Measurements from ENCODE around the gene RFC2.

DNA sequence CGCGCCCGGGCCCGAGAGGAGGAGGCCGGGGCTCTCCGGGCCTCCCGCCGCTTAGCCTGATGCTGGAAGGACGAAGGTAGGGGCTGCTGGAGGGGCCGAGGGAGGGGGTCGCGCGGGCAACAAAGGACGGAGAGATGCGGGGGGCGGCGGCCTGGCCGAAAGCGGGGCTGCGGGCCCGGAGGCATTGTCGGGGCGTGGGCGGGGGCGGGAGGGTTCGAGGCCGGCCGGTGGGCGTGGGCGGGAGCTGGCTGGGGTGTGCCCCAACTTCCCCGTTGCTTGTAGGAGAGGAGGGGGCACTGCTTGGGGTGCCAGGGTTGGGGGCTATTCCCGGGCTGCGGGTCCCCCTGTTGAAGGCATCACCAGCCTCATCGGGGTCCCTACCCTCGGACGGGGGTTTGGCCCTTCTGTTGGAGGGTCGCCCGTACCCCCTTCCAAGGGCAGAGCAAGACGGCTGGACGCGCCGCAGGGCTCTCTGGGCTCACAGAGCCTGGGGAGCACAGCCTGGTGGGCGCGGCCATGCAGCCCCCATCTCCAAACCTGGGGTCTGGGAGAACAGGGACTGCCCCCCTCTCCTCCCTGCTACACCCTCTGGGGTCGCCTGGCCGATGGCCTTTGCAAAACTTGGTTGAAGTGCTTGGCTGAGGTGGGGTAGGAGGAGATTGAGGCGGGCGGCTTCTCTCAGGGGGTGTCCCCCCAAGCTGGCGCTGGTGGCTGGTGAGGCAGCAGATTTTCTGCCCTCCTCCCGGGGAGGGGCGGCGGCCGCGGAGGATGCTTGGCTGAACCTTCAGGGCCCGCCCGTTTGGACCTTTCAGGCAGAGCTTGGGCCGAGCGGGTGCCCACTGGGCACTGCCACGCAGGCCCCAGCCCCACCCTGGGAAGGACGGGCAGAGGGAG is 35.7 kb upstream of the RFC2 start:
- no peak for TF ChIP-seq EZH2 (IDR thresholded peaks at IDR 0.05; ENCODE audit: insufficient read depth, poor library complexity, severe bottlenecking)
- no peak for TF ChIP-seq EZH2phosphoT487 (IDR thresholded peaks at IDR 0.05; ENCODE audit: insufficient read depth, low read depth)

All from GM23248 (cell line).